Prostate gland (tissue), 2 donors: ENCODE data around the gene B4GALNT3. TPM values are rescaled to one million over a fixed set of nuclear protein-coding genes. Genes with fewer than 3 reads are reported as not detected.

ENCODE experiments used
- DNase-seq: peaks from one replicate; pipeline ENCODE4 v3.0.0-alpha.2; 2019; ENCODE audit warnings: low spot score
- H3K27ac ChIP-seq, 2 donors: fragments of 200-600 bp; sonication (generic); 2 replicates each; pipeline ENCODE4 v1.5.1; 2017 to 2019
- H3K27me3 ChIP-seq: fragments of 200-600 bp; sonication (generic); replicated peaks from 2 replicates; pipeline ENCODE4 v1.5.1; 2019; ENCODE audit not compliant: insufficient read depth
- H3K36me3 ChIP-seq, 2 donors: fragments of 200-600 bp; sonication (generic); 1 replicate in 1 of 2; 2 replicates in 1 of 2; pipeline versions ENCODE4 v1.5.1 to v1.8.1; 2017 to 2019
- H3K4me1 ChIP-seq: fragments of 200-600 bp; sonication (generic); replicated peaks from 2 replicates; pipeline ENCODE4 v1.5.1; 2019
- H3K4me3 ChIP-seq, 2 donors: fragments of 200-600 bp; sonication (generic); 2 replicates each; pipeline ENCODE4 v1.5.1; 2017 to 2019
- H3K9me3 ChIP-seq: fragments of 200-600 bp; sonication (generic); 2 replicates; pipeline ENCODE4 v1.5.1; 2017
- POLR2A ChIP-seq: fragments of 450-650 bp; IDR thresholded peaks from one replicate; pipeline ENCODE4 v1.6.1; 2016; ENCODE audit warnings: antibody characterized with exemption, mild to moderate bottlenecking
- POLR2AphosphoS5 ChIP-seq: sonication (generic); formaldehyde crosslinking; IDR thresholded peaks from one replicate; pipeline ENCODE4 v1.6.1; 2017; ENCODE audit warnings: antibody characterized with exemption
- WGBS: methylation state at CpG from one replicate; pipeline ENCODE4 v1.1.5; 2018; 5-methylcytosine and 5-hydroxymethylcytosine counted together
- intact Hi-C: fragments of 100-400 bp; cut with DNase I; formaldehyde crosslinking; loops from one replicate; pipeline ENCODE4 v1.14.2; 2022
- total RNA-seq, 2 donors: library from RNA; depleted of rRNA; stranded (reverse); fragments of >200 nt; gene quantifications; one replicate each; pipeline ENCODE4 v1.1.0, GENCODE V29; 2016
- TF ChIP-seq, protein P1 (sequence below), 4 experiments: fragments of 200-600 bp in 2 of 4; fragments of 450-650 bp in 2 of 4; sonication (generic) in 2 of 4; IDR thresholded peaks; 1 replicate in 3 of 4; 2 replicates in 1 of 4; pipeline ENCODE4 v1.5.1; 2016 to 2019; ENCODE audit warnings: antibody characterized with exemption in 4 of 4, mild to moderate bottlenecking in 2 of 4, moderate library complexity in 2 of 4

The B4GALNT3 gene
- total RNA-seq, 2 donors from 2014 or later: 7.1 to 16.3 TPM

DNA sequence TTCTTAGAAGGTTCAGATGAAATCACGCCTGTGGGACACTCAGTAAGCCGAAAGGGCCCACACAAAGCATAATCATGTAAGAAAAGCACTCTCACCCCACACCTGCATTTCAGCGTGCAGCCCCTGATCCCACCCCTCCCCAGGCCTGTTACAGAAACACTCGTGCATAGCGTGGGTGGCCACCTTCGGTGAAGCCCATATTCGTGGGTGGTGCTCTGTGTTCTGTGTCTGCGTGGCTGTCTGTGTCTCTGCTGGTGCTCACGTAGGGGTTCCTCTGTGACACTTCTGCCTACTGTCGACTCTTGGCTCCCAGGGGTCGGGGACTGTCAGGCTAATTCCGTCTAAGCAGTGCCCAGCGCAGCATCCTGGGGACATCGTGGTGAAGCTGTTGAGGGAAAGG, 74.0 kb downstream of the B4GALNT3 start:
- H3K4me3 ChIP-seq: no peak overlapping the region
- WGBS: 96% methylated on average over 14 of the region's 14 CpGs
- H3K27me3 ChIP-seq: no peaks in the 10 kb centered on the region
- no peaks in the 10 kb centered on the region for H3K36me3 ChIP-seq
- H3K9me3 ChIP-seq: no peaks in the 10 kb centered on the region
- no peaks in the 10 kb centered on the region for H3K4me1 ChIP-seq
- H3K27ac ChIP-seq: no peak overlapping the region
- intact Hi-C loops: no loop called here
- TF ChIP-seq POLR2AphosphoS5 (no peak), POLR2A (no peak)
- TF ChIP-seq, protein P1, sequence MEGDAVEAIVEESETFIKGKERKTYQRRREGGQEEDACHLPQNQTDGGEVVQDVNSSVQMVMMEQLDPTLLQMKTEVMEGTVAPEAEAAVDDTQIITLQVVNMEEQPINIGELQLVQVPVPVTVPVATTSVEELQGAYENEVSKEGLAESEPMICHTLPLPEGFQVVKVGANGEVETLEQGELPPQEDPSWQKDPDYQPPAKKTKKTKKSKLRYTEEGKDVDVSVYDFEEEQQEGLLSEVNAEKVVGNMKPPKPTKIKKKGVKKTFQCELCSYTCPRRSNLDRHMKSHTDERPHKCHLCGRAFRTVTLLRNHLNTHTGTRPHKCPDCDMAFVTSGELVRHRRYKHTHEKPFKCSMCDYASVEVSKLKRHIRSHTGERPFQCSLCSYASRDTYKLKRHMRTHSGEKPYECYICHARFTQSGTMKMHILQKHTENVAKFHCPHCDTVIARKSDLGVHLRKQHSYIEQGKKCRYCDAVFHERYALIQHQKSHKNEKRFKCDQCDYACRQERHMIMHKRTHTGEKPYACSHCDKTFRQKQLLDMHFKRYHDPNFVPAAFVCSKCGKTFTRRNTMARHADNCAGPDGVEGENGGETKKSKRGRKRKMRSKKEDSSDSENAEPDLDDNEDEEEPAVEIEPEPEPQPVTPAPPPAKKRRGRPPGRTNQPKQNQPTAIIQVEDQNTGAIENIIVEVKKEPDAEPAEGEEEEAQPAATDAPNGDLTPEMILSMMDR (IDR thresholded peaks at IDR 0.05): no peak
- DNase-seq: no peak

DNA sequence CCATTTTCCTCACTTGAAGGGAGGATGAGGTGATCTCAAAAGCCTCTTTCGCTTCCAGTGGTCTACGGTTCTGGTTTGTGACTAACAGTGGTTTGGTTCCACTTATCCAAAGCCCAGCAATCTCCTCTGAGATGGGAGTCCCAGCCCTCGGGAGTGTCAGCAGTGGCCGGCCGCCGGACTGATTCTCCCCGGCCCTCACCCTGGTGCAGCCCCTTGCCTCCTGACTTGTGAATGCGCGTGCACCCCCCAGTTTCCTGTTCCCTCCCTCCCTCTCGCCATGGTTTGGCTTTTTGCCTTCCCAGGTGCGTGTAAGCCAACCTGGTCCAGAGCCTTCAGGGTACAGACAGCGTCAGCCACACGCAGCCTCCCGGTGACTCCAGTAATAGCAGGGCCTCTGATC, 74.5 kb downstream of the B4GALNT3 start:
- 73% methylated on average over 14 of the region's 14 CpGs for WGBS
- Histone ChIP-seq H3K4me3 (no peak overlapping the region), H3K9me3 (no peaks in the 10 kb centered on the region), H3K27me3 (no peaks in the 10 kb centered on the region), H3K36me3 (no peaks in the 10 kb centered on the region), H3K27ac (no peak overlapping the region), H3K4me1 (no peaks in the 10 kb centered on the region)
- DNase-seq: no peak
- TF ChIP-seq POLR2A (no peak), POLR2AphosphoS5 (no peak)
- TF ChIP-seq, protein P1 (IDR thresholded peaks at IDR 0.05): no peak
- intact Hi-C loops: no loop called here

DNA sequence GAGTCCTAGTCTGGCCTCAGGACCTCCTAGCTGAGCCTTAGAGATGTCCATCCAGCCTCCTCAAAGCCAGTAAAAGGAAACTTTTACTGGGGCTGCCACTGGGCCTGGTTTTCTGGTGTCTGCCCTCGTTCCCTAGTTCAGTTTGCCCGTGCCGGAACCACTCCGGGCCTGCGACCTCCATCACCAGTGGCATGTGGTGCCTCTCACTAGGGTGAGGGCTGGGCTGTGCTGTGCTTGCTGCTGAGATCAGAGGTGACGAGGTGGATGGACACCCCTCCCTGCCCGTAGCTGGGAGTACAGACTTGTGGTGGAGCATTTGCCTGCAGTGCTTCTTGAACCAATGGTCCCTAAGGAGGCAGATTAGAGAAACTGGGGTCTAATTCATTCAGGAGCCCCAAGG, 75.7 kb downstream of the B4GALNT3 start:
- Histone ChIP-seq H3K27ac (no peak overlapping the region), H3K9me3 (no peaks in the 10 kb centered on the region), H3K27me3 (no peaks in the 10 kb centered on the region), H3K36me3 (no peaks in the 10 kb centered on the region), H3K4me3 (no peak overlapping the region), H3K4me1 (no peaks in the 10 kb centered on the region)
- 95% methylated on average over 7 of the region's 7 CpGs for WGBS
- intact Hi-C loops: no loop called here
- no peak for DNase-seq
- no peak for TF ChIP-seq POLR2AphosphoS5
- TF ChIP-seq, protein P1 (IDR thresholded peaks at IDR 0.05): no peak
- no peak for TF ChIP-seq POLR2A

DNA sequence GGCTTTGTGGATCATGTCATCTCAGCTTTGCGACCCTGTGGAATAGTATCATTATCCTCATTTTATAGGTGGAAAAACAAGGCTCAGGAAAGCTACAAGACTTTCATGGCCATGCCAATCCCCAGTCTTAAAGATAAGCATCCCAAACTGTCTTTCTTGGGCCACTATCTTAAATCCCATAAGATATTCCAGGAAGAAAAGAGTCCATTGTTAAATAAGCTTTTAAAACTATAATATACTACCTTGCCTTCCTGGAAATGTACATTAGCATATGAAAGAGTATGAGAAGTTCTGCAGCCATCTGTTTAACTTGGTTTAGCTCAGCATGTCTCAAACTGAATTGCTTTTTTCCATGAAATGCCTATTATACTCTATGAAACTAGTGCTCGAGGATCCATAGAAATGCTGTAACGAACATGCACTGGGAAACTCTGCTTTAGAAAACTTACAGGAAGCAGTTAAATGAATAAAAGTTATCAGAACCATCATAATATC, 77.1 kb downstream of the B4GALNT3 start:
- no peak for DNase-seq
- no peak overlapping the region for H3K4me3 ChIP-seq
- intact Hi-C loops: no loop called here
- no peak overlapping the region for H3K27ac ChIP-seq
- H3K9me3 ChIP-seq: no peaks in the 10 kb centered on the region
- no peaks in the 10 kb centered on the region for H3K27me3 ChIP-seq
- WGBS: 65% methylated on average over 3 of the region's 3 CpGs
- TF ChIP-seq POLR2AphosphoS5 (no peak), POLR2A (no peak)
- TF ChIP-seq, protein P1 (IDR thresholded peaks at IDR 0.05): no peak
- no peaks in the 10 kb centered on the region for H3K4me1 ChIP-seq
- H3K36me3 ChIP-seq: no peaks in the 10 kb centered on the region

DNA sequence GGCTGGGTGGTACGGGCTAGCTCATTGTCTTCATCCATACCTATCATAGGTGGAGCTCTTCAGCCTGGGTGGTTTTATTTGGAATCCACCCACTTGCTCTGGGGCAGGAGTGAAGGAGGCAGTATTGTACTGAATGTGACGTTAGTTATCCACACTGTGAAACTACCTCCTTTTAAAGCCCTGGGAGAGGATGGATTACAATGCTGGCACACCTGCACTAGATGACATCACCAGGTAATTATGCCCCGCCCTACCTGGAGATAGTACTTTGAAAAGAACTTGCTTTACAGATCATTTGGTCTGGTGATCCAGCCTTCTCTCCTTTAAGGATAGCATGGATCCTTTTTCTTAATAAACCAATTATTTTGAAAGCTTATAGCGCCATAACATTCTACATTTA, 78.0 kb downstream of the B4GALNT3 start:
- Histone ChIP-seq H3K36me3 (no peaks in the 10 kb centered on the region), H3K4me1 (no peaks in the 10 kb centered on the region), H3K9me3 (no peaks in the 10 kb centered on the region), H3K4me3 (no peak overlapping the region), H3K27ac (no peak overlapping the region), H3K27me3 (no peaks in the 10 kb centered on the region)
- intact Hi-C loops: no loop called here
- DNase-seq: peak; percentile 66
- TF ChIP-seq, protein P1 (IDR thresholded peaks at IDR 0.05): no peak
- TF ChIP-seq POLR2AphosphoS5 (peak; percentile 28), POLR2A (peak; percentile 9)
- 56% methylated on average over 4 of the region's 4 CpGs for WGBS
